ENCODE results near the gene RNF8. TPM values are rescaled to one million over a fixed set of nuclear protein-coding genes. Genes with fewer than 3 reads are reported as not detected.

RNF8 gene
- polyA plus RNA-seq, 3 donors, result 4.2 to 4.9 (median 4.7) TPM

- Mint-ChIP-seq H3K4me1 (peaks cover 18% of the 10 kb centered on the region), H3K27ac (no peak overlapping the region), H3K9me3 (peaks cover 0 to 4% (median 0%) of the 10 kb centered on the region in 7 donors), H3K27me3 (ENCODE audit: low read depth in 3 of 3) (peaks cover 8 to 27% (median 19%) of the 10 kb centered on the region in 3 donors), H3K4me3 (no peak overlapping the region), H3K36me3 (peaks cover 0 to 2% of the 10 kb centered on the region in 2 donors)
- H3K4me1 ChIP-seq (ENCODE audit: control insufficient read depth in 1 of 2, insufficient read depth in 2 of 2, low read length in 2 of 2), result peaks cover 11 to 15% of the 10 kb centered on the region in 2 donors
- H3K36me3 ChIP-seq (replicated peaks in 1 of 2; ENCODE audit: control insufficient read depth in 1 of 2, insufficient read depth in 2 of 2, low read length in 2 of 2), result no peaks in the 10 kb centered on the region
- no peak overlapping the region for H2AFZ ChIP-seq (ENCODE audit: insufficient read depth, low read depth, low read length, poor library complexity, severe bottlenecking)
- no peak for DNase-seq
- no peak overlapping the region for H3K9ac ChIP-seq (ENCODE audit: insufficient read depth, low read length, poor library complexity, severe bottlenecking)
- H3K4me3 ChIP-seq (replicated peaks in 1 of 3; ENCODE audit: low read depth in 2 of 3, low read length in 3 of 3), result no peak overlapping the region
- WGBS (ENCODE audit: insufficient coverage), result 94% methylated on average over 3 of the region's 3 CpGs
- no peak for TF ChIP-seq CTCF (IDR thresholded peaks at IDR 0.05)
- H3K27ac ChIP-seq (ENCODE audit: low read depth in 1 of 2, low read length in 2 of 2), result no peak overlapping the region
- peaks cover 21% of the 10 kb centered on the region for H3K79me2 ChIP-seq (ENCODE audit: insufficient read depth, low read length)
- intact Hi-C loops (cut with micrococcal nuclease), result no loop called here
- H4K20me1 ChIP-seq (ENCODE audit: insufficient read depth, low read length), result no peaks in the 10 kb centered on the region
- H3K27me3 ChIP-seq (ENCODE audit: control insufficient read depth in 2 of 2, insufficient read depth in 2 of 2, low read length in 2 of 2), result no peaks in the 10 kb centered on the region
- H3K4me2 ChIP-seq (replicated peaks; ENCODE audit: extremely low read depth, low read length, poor library complexity, severe bottlenecking), result no peak overlapping the region
- no peaks in the 10 kb centered on the region for H3K9me3 ChIP-seq (replicated peaks in 1 of 2; ENCODE audit: control insufficient read depth in 1 of 2, insufficient read depth in 1 of 2, low read length in 2 of 2)
Measured at GRCh38 chr6:37351027-37351426, 2.8 kb upstream of the RNF8 start.

GRCh38 chr6:37352384-37352783 is 1.4 kb upstream of the RNF8 start:
- Mint-ChIP-seq H3K36me3 (peaks cover 0 to 2% of the 10 kb centered on the region in 2 donors), H3K27ac (peak overlapping the region in 1 of 7 donors; percentile 50), H3K4me3 (no peak overlapping the region), H3K9me3 (peaks cover 0 to 3% (median 0%) of the 10 kb centered on the region in 7 donors), H3K27me3 (ENCODE audit: low read depth in 3 of 3) (peaks cover 8 to 23% (median 14%) of the 10 kb centered on the region in 3 donors), H3K4me1 (peaks cover 19% of the 10 kb centered on the region)
- Histone ChIP-seq H3K9me3 (replicated peaks in 1 of 2; ENCODE audit: control insufficient read depth in 1 of 2, insufficient read depth in 1 of 2, low read length in 2 of 2) (no peaks in the 10 kb centered on the region), H3K27me3 (ENCODE audit: control insufficient read depth in 2 of 2, insufficient read depth in 2 of 2, low read length in 2 of 2) (no peaks in the 10 kb centered on the region), H3K79me2 (ENCODE audit: insufficient read depth, low read length) (peaks cover 34% of the 10 kb centered on the region), H3K4me1 (ENCODE audit: control insufficient read depth in 1 of 2, insufficient read depth in 2 of 2, low read length in 2 of 2) (peaks cover 11 to 15% of the 10 kb centered on the region in 2 donors), H3K27ac (ENCODE audit: low read depth in 1 of 2, low read length in 2 of 2) (no peak overlapping the region), H3K4me2 (replicated peaks; ENCODE audit: extremely low read depth, low read length, poor library complexity, severe bottlenecking) (no peak overlapping the region), H4K20me1 (ENCODE audit: insufficient read depth, low read length) (no peaks in the 10 kb centered on the region), H3K9ac (ENCODE audit: insufficient read depth, low read length, poor library complexity, severe bottlenecking) (no peak overlapping the region), H3K4me3 (replicated peaks in 1 of 3; ENCODE audit: low read depth in 2 of 3, low read length in 3 of 3) (no peak overlapping the region), H2AFZ (ENCODE audit: insufficient read depth, low read depth, low read length, poor library complexity, severe bottlenecking) (no peak overlapping the region), H3K36me3 (replicated peaks in 1 of 2; ENCODE audit: control insufficient read depth in 1 of 2, insufficient read depth in 2 of 2, low read length in 2 of 2) (no peaks in the 10 kb centered on the region)
- intact Hi-C loops (cut with micrococcal nuclease), result no loop called here
- WGBS (ENCODE audit: insufficient coverage), result no CpG with 5 or more reads among the region's 3 CpGs
- no peak for TF ChIP-seq CTCF (IDR thresholded peaks at IDR 0.05)
- no peak for DNase-seq

Data from CD14-positive monocyte (primary cell).